Left lung (tissue), 10 donors: ENCODE data around the gene SLC38A8. TPM values are rescaled to one million over a fixed set of nuclear protein-coding genes. Genes with fewer than 3 reads are reported as not detected.

Source experiments
- ATAC-seq: fragments of 200-7000 bp; cut with Tn5 transposase; one replicate; pipeline ENCODE4 v1.9.1; 2020; ENCODE audit warnings: moderate library complexity
- DNase-seq, 4 donors: peaks; one replicate each; pipeline ENCODE4 v3.0.0-alpha.2; 2013 to 2020
- H3K27ac ChIP-seq, 2 donors: fragments of 200-600 bp; sonication (generic) in 1 of 2; one replicate each; pipeline versions ENCODE4 v1.5.0 to v1.8.0; 2020 to 2021
- H3K27me3 ChIP-seq, 2 donors: fragments of 200-600 bp; sonication (generic) in 1 of 2; one replicate each; pipeline versions ENCODE4 v1.5.0 to v1.8.0; 2020 to 2021
- H3K36me3 ChIP-seq, 2 donors: fragments of 200-600 bp; sonication (generic) in 1 of 2; one replicate each; pipeline versions ENCODE4 v1.5.0 to v1.8.0; 2020 to 2021
- H3K4me1 ChIP-seq, 2 donors: fragments of 200-600 bp; one replicate each; pipeline ENCODE4 v1.8.0; 2021
- H3K4me3 ChIP-seq, 2 donors: fragments of 200-600 bp; sonication (generic) in 1 of 2; one replicate each; pipeline versions ENCODE4 v1.5.0 to v1.8.0; 2020 to 2021; ENCODE audit warnings: mild to moderate bottlenecking in 1 of 2
- H3K9me3 ChIP-seq, 2 donors: fragments of 200-600 bp; sonication (generic) in 1 of 2; one replicate each; pipeline versions ENCODE4 v1.5.0 to v1.8.0; 2020 to 2021
- CTCF ChIP-seq, 2 donors: fragments of 200-600 bp; sonication (generic) in 1 of 2; IDR thresholded peaks; one replicate each; pipeline versions ENCODE4 v1.5.0 to v1.8.0; 2021; ENCODE audit warnings: antibody characterized with exemption in 2 of 2
- intact Hi-C, 2 donors: fragments of 100-400 bp; cut with DNase I; formaldehyde crosslinking; loops; one replicate each; pipeline versions ENCODE4 v1.11.2 to v1.14.2; 2022
- polyA plus RNA-seq, 6 donors: library from polyadenylated mRNA; unstranded; fragments of 120-200 nt; gene quantifications; one replicate each; pipeline ENCODE4 v1.2.1, GENCODE V29; 2013; ENCODE audit not compliant: insufficient read length in 6 of 6
- total RNA-seq, 2 donors: library from RNA; stranded (reverse); fragmentation: NEBNext Ultra II Directional; extraction: Animal tissue kit (Norgen Biotek cat#: 25700); gene quantifications; one replicate each; pipeline ENCODE4 v1.2.1, GENCODE V29; 2021
- donor health status: DM: no; HTN: yes; CAD: no.
- donor health status: DM: no; HTN: no; CAD: no.

SLC38A8 gene
- total and polyA plus RNA-seq, 8 donors: 0.65 TPM; not detected in 7

GRCh38 chr16:84055801-84056634 is 13.4 kb upstream of the SLC38A8 start:
- no peak for TF ChIP-seq CTCF (IDR thresholded peaks at IDR 0.05)
- H3K36me3 ChIP-seq: peaks cover 0 to 91% of the 10 kb centered on the region in 2 donors
- ATAC-seq: peak; percentile 50

GRCh38 chr16:84055366-84055765 is 12.8 kb upstream of the SLC38A8 start:
- Histone ChIP-seq H3K9me3 (no peaks in the 10 kb centered on the region), H3K4me3 (no peak overlapping the region), H3K27ac (no peak overlapping the region), H3K27me3 (no peaks in the 10 kb centered on the region), H3K4me1 (no peaks in the 10 kb centered on the region), H3K36me3 (peaks cover 0 to 85% of the 10 kb centered on the region in 2 donors)
- DNase-seq (peak in 2 of 4 donors; percentile 12 to 24), ATAC-seq (no peak)
- intact Hi-C loops: no loop called here
- TF ChIP-seq CTCF (IDR thresholded peaks at IDR 0.05): no peak

More at GRCh38 chr16:84055801-84056634, 13.4 kb upstream of the SLC38A8 start:
- Histone ChIP-seq H3K27me3 (no peaks in the 10 kb centered on the region), H3K27ac (no peak overlapping the region), H3K9me3 (no peaks in the 10 kb centered on the region), H3K4me1 (no peaks in the 10 kb centered on the region), H3K4me3 (no peak overlapping the region)
- intact Hi-C loops: no loop called here
- peak in 1 of 4 donors; percentile 57 for DNase-seq

- H3K27me3 ChIP-seq: no peaks in the 10 kb centered on the region
- no peaks in the 10 kb centered on the region for H3K9me3 ChIP-seq
- no peaks in the 10 kb centered on the region for H3K4me1 ChIP-seq
- peaks cover 0 to 85% of the 10 kb centered on the region in 2 donors for H3K36me3 ChIP-seq
- no peak for TF ChIP-seq CTCF (IDR thresholded peaks at IDR 0.05)
- intact Hi-C loops: no loop called here
- DNase-seq: peak in 2 of 4 donors; percentile 18 to 57
- ATAC-seq: no peak
- no peak overlapping the region for H3K4me3 ChIP-seq
- H3K27ac ChIP-seq: no peak overlapping the region
Observed at GRCh38 chr16:84054916-84055315, 12.3 kb upstream of the SLC38A8 start.

GRCh38 chr16:84054271-84054670 is 11.7 kb upstream of the SLC38A8 start:
- intact Hi-C loops: no loop called here
- Histone ChIP-seq H3K4me3 (no peak overlapping the region), H3K9me3 (no peaks in the 10 kb centered on the region), H3K27ac (no peak overlapping the region), H3K27me3 (no peaks in the 10 kb centered on the region), H3K36me3 (peaks cover 0 to 85% of the 10 kb centered on the region in 2 donors), H3K4me1 (no peaks in the 10 kb centered on the region)
- peak in 1 of 4 donors; percentile 77 for DNase-seq
- no peak for TF ChIP-seq CTCF (IDR thresholded peaks at IDR 0.05)
- no peak for ATAC-seq

GRCh38 chr16:84053237-84053636 is 10.6 kb upstream of the SLC38A8 start:
- H3K27me3 ChIP-seq: no peaks in the 10 kb centered on the region
- no peak for ATAC-seq

More at GRCh38 chr16:84053237-84053636, 10.6 kb upstream of the SLC38A8 start:
- Histone ChIP-seq H3K27ac (no peak overlapping the region), H3K4me3 (no peak overlapping the region), H3K4me1 (no peaks in the 10 kb centered on the region), H3K36me3 (peaks cover 0 to 85% of the 10 kb centered on the region in 2 donors), H3K9me3 (no peaks in the 10 kb centered on the region)
- intact Hi-C loops: no loop called here
- TF ChIP-seq CTCF (IDR thresholded peaks at IDR 0.05): no peak
- peak in 1 of 4 donors; percentile 32 for DNase-seq
